DMS 273 (cell line): Measurements from ENCODE around the gene RAB29.

ENCODE experiments used
- DNase-seq: peaks from one replicate; lab custom pipeline; 2025; ENCODE audit not compliant: unreplicated experiment; lab: John Stamatoyannopoulos, UW

Gene RAB29

DNA sequence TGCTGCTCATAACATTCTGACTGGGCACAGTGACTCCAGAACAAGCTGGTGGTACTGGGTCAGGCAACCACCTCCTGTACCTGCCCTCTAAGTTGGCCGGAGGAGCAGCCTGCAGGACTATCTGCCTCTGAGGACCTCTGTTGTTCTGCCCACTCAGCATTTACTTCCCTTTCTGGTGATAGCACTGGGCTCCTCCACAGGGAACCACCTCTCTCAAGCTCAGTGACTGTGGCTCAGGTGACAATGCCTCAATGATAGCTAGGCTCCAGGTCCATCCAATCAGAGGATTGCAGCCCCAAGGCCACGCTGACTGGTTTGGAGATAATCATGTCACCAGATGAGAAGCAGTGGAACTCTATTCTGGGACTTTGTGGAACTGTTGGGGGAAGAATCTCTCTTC is 21.9 kb upstream of the RAB29 start:
- DNase-seq, result no peak

DNA sequence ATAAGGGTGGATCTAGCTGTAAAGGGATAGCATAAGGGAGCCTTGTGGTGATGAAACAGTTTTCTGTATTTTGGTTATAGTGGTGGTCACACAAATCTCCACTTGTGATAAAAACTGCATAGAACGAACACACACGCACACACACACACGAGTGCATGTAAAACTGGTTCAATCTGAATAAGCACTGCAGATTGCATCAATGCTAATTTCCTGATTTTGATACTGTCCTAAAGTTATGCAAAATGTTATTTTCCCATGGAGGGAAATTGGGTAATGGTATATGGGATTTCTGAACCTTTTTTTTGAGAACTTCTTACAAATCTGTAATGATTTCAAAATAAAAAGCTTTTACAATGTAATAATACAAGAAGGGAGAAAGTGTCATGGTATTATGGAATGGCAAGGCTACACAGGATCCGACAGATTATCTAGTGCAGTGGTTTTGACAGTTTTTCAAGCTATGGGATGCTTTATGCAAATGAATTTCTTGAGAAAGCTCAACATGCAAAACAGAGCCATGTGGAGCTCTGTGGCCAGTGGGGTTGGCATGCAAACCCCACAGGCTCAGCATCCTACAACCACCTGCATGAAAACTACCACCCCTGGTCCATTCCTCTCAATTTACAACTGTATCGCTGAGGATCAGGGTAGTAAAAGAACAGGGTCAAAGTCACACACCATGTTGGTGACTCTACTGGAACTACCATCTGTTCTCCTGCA is 18.9 kb upstream of the RAB29 start:
- no peak for DNase-seq

GRCh38 chr1:205792961-205793673 is 17.8 kb upstream of the RAB29 start:
- DNase-seq, result peak; percentile 68

DNA sequence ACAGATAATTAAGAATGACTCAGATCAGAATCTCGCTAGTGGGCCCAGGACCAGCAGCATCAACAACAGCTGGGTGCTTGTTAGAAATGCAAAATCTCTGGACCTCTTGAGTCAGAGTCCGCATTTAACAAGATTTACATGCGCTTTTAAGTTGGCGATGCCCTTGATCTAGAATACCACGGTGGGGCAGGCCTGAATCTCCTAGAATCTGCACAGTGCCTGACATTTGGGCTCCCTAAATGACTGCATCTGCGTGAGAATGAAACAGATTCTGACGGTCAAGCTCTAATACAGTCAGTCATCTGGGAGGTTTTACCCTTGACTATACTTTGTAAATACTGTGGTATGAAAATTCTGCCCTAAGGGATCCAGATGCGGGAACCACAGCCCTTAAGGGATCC is 17.2 kb upstream of the RAB29 start:
- DNase-seq, result peak; percentile 50

DNA sequence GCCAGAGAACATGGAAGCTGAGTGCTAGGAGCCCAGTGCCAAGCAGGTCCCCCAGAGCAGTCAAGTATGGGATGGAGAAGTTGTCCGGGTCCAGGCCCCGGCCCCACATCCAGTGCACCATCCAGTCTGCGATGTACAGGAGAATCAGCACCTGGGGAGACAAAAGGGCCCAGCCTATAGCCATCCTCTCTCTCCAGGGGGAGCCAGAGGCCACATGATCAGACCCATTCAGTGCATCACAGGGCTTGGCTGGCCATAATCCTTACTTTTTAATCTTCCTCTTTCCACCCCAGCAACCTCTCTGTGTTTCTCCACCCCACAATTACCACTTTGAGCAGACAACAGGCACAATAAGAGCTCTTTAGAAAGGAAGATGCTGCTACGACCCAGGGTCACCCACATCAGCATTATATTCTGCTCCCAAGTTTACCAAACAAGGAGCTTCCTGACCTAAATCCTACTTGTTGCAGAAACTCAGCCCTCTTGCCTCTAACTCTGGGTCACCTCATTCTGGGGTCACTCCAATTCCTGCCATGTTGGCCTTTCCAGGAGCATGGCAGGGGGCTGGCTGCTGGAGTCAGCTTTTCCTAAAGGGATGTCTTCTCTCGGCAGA is 16.4 kb upstream of the RAB29 start:
- DNase-seq, result peak; percentile 82

DNA sequence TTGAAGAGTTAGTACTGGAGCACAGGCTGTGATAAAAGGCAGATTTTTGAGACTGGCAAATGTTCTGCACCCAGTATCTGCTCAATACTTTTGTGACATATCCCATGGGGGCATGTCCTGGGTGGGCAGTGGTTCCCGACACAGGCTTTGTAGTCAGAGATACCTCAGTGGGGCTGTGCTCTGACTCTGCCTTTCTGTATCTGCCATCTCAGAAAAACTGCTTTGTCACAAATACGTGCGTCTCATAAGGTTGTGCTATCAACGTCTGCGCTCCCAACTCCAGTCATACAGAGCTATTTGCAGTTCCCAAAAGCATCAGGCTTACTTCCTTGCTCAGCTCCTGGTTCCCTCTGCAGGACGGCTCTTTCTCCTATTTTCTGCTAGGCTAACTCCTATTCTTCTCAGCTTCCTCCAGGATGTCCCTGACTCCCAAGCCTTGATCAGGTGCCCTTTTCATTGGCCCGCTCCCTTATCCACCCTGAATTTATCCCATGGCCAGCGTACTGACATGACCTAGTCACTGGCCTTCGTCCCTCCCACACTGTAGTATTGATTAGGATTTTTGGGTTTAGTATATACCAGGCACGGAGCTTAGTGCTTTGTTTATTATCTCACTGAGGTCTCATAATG is 12.1 kb upstream of the RAB29 start:
- DNase-seq, result no peak

- DNase-seq, result no peak
Observed at GRCh38 chr1:205786601-205787000, 11.3 kb upstream of the RAB29 start.

DNA sequence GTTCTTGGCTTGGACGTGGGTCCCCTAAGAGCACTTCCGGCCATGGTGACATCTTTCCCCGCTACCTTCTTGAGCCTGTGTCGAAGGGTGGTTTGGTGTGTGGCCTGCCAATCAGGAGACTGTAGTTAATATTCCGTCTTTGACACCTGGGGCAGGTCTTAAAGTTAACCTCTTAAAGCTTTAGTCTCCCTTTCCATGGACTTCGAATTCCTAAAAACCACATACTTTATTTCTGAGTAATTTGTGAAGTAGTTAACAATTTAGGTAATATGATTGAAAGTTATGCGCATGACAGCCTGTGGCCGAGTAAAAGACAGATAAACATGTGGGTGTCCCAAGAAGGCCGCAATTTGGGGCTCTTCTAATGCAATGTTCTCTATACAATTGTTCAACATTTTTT is 10.2 kb upstream of the RAB29 start:
- DNase-seq, result no peak

GRCh38 chr1:205783904-205784303 is 8.6 kb upstream of the RAB29 start:
- DNase-seq, result no peak

- no peak for DNase-seq
Observed at GRCh38 chr1:205783433-205783795, 8.1 kb upstream of the RAB29 start.

GRCh38 chr1:205782627-205783432 is 7.5 kb upstream of the RAB29 start:
- no peak for DNase-seq

DNA sequence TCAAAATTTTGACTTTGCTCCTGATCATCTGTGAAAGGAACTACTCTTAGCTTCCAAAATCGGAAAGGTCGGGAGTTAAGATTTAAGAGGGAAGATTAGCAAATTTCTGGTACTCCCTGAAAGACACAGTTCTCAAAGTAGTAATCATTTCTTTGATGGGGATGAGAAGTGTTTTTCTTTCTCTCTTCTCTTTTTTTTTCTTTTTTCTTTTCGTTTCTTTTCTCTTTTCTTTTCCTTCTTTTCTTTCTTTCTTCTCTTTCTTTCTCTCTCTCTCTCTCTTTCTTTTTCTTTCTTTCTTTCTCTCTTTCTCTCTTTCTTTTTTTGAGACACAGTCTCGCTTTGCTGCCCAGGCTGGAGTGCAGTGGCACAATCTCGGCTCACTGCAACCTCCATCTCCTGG is 5.1 kb upstream of the RAB29 start:
- DNase-seq, result no peak

DNA sequence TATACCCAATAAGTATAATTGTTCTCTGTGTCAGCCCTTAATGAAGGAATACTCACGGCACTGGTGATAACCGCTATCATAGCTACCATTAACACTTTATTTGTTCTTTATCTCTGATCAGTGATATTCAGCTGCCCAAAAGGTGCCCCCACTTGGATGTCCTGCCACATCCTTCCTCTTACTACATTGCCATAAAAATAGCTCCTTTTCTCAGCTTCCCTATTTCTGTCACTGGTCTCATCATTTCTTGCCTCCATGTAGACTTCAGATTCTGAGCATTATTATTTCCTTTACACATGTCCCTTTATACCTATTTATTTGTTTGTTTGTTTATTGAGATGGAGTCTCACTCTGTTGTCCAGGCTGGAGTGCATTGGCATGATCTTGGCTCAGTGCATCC is 2.7 kb upstream of the RAB29 start:
- no peak for DNase-seq

DNA sequence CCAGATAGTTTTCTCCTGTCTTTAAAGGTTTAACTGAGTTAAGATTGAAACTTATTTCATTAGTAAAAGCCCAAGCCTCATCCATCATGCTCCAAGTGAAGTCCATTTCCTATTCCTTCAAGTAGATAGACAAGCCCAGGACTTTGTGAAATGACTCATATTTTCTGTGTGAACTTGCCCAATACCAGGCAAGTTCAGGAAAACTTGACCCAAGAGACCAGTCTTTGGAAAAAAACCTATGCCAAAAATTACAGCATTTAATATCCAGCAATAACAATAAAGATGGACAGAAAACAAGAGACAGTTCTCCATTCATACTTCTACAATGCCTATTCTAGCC is 405 bp upstream of the RAB29 start:
- DNase-seq, result no peak

DNA sequence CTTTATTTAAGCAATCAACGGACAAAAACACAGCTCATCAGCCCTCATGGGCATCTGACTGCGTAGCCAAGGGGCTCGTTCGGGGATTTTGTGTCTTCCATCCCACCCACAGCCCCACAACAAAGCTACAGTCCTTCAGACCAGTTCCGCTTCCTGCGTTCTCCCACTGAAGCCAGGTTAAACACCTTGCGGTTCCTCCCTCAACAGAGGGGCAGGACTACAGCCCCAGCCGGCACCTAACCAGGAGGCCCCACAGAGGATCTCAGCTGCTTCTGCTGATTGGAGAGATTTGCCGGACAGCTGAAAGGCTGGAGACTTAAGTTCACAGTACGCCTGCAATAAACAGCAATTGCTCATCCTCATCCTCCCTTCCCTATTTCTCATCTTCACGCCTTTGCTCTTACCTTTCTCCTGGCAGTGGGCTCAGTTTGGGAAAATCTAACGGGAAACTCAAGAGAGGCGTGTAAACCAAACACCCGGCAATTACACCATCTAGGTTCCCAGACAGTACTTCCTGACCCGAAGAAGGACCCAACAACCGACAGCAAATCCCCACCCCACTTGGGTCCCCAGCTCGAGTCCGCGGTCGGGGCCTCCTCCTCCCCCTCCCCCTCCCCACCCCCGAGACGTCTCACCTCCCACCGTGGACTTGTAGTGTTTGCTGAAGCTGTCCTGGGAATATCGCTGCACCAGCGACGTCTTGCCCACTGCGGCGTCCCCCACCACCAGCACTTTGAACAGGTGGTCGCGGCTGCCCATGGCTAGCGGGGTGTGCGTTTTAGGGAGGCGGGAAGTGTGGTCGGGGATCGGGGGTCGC is 876 bp downstream of the RAB29 start:
- DNase-seq, result peak; percentile 30

- no peak for DNase-seq
Observed at GRCh38 chr1:205772607-205773032, 2.7 kb downstream of the RAB29 start.

- DNase-seq, result no peak
Observed at GRCh38 chr1:205770618-205771017, 4.7 kb downstream of the RAB29 start.

DNA sequence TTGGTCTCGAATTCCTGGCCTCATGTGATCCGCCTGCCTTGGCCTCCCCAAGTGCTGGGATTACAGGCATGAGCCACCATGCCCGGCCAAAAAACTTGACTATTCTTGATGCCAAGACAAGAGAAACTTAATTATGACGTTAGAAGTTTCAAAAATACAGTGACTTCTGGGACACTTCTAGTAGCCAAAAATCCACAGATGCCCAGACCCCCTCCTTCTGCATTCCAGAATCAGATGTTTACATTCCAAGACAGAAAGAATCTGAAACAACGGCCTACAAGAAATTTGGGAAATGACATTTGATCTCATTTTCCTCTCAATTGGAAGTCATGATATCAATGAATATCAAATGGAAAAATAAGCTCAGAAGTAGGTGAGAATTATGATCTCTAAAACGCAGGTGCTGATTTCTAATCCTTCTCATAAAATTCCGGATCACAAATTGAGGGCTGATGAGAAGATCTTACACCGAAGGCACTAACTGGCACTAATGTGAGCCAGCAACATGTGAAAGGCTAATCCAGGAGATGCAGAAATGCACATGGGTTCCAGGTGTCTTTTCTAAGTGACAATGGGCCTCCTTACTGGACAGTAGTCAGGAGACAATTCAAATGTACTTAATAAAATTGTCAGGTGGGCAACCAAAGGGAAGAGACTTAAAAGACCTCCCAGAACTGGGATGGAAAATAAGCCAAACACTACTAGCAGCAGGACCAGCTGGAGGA is 5.5 kb downstream of the RAB29 start:
- DNase-seq, result no peak

- no peak for DNase-seq
Observed at GRCh38 chr1:205767248-205767647, 8.0 kb downstream of the RAB29 start.

GRCh38 chr1:205766570-205766969 is 8.7 kb downstream of the RAB29 start:
- DNase-seq, result no peak
